DOHH2 (cell line): ENCODE data around the gene PCSK9.
"Not testable (repeated sequence)": the region's sequence is repeated elsewhere in the genome, so short reads cannot be mapped to it uniquely, and the experiment has no call there.

Experiments
- CTCF ChIP-seq: fragments of 200-600 bp; sonication (generic); IDR thresholded peaks from one replicate; pipeline ENCODE4 v1.5.1; 2014; ENCODE audit warnings: antibody characterized with exemption, mild to moderate bottlenecking, low read depth, low read length; ENCODE audit not compliant: poor library complexity, severe bottlenecking
- EZH2phosphoT487 ChIP-seq: fragments of 200-600 bp; sonication (generic); IDR thresholded peaks from 2 replicates; pipeline ENCODE4 v1.6.1; 2017; ENCODE audit warnings: borderline replicate concordance, mild to moderate bottlenecking, antibody characterized with exemption, low read length, moderate library complexity, mixed read lengths

- TF ChIP-seq CTCF, EZH2phosphoT487: not testable (repeated sequence)
These were observed 15.2 kb upstream of the PCSK9 start for GRCh38 chr1:55024163-55024562.
